ENCODE data around the gene SLC9A3. TPM values are rescaled to one million over a fixed set of nuclear protein-coding genes. Genes with fewer than 3 reads are reported as not detected.

SLC9A3 gene
- polyA plus RNA-seq, 3 donors, result 42.2 to 47.4 (median 42.9) TPM

Other genes with a start within 250 kb of the SLC9A3 start
- gene AHRR, start 202.7 kb downstream of the SLC9A3 start, polyA plus RNA-seq (ENCODE audit: insufficient read length in 3 of 3), result 1 to 10 TPM; 2.4 to 3.2 (median 3.1) TPM
- 10 to 100 TPM; 47.2 to 74.3 (median 58.4) TPM for gene EXOC3, start 81.3 kb downstream of the SLC9A3 start, polyA plus RNA-seq (ENCODE audit: insufficient read length in 3 of 3)
- gene CEP72, start 87.9 kb upstream of the SLC9A3 start, polyA plus RNA-seq (ENCODE audit: insufficient read length in 3 of 3), result 10 to 100 TPM in 2 of 3 donors, 1 to 10 TPM in 1; 8.7 to 10.8 (median 10.3) TPM
- 1 to 10 TPM; 3.5 to 8.4 (median 3.9) TPM for gene TPPP, start 168.9 kb upstream of the SLC9A3 start, polyA plus RNA-seq (ENCODE audit: insufficient read length in 3 of 3)